MM.1S (cell line): ENCODE results near the gene CTSZ.

Experiments
- DNase-seq: peaks from one replicate; pipeline ENCODE4 v3.0.0-alpha.2; 2015
- H2AFZ ChIP-seq: fragments of 300-600 bp; sonication (generic); 2 replicates; pipeline ENCODE4 v1.6.0; 2016; ENCODE audit warnings: antibody characterized with exemption, low read length
- H3F3A ChIP-seq: fragments of 300-600 bp; sonication (generic); 2 replicates; pipeline ENCODE4 v1.6.1; 2016; ENCODE audit warnings: mild to moderate bottlenecking, antibody characterized with exemption, low read length, moderate library complexity, mixed read lengths; ENCODE audit not compliant: insufficient read depth
- H3K27ac ChIP-seq: fragments of 300-600 bp; sonication (generic); 2 replicates; pipeline ENCODE4 v1.5.1; 2016; ENCODE audit warnings: mild to moderate bottlenecking, low read length
- H3K27me3 ChIP-seq: fragments of 300-600 bp; sonication (generic); replicated peaks from 2 replicates; pipeline ENCODE4 v1.6.0; 2016; ENCODE audit warnings: low read length; ENCODE audit not compliant: insufficient read depth
- H3K36me3 ChIP-seq: fragments of 300-600 bp; sonication (generic); replicated peaks from 2 replicates; pipeline ENCODE4 v1.6.1; 2016; ENCODE audit warnings: mild to moderate bottlenecking, low read length, mixed read lengths; ENCODE audit not compliant: insufficient read depth
- H3K4me1 ChIP-seq: fragments of 300-600 bp; sonication (generic); 2 replicates; pipeline ENCODE4 v1.6.1; 2016; ENCODE audit warnings: low read length, mixed read lengths
- H3K4me2 ChIP-seq: fragments of 300-600 bp; sonication (generic); 2 replicates; pipeline ENCODE4 v1.6.0; 2016; ENCODE audit warnings: low read depth, low read length
- H3K4me3 ChIP-seq: fragments of 300-600 bp; sonication (generic); 2 replicates; pipeline ENCODE4 v1.5.1; 2016; ENCODE audit warnings: low read length, mixed read lengths
- H3K79me2 ChIP-seq: fragments of 300-600 bp; sonication (generic); 2 replicates; pipeline ENCODE4 v1.6.1; 2016; ENCODE audit warnings: mixed run types, low read length, mixed read lengths
- H3K9ac ChIP-seq: fragments of 300-600 bp; sonication (generic); 2 replicates; pipeline ENCODE4 v1.6.1; 2016; ENCODE audit warnings: low read length, mixed read lengths
- H3K9me2 ChIP-seq: fragments of 300-600 bp; sonication (generic); replicated peaks from 2 replicates; pipeline ENCODE4 v1.6.1; 2016; ENCODE audit warnings: mild to moderate bottlenecking, low read length, mixed read lengths; ENCODE audit not compliant: insufficient read depth
- H3K9me3 ChIP-seq: fragments of 300-600 bp; sonication (generic); replicated peaks from 2 replicates; pipeline ENCODE4 v1.6.1; 2016; ENCODE audit warnings: mild to moderate bottlenecking, low read length, mixed read lengths; ENCODE audit not compliant: insufficient read depth
- H4K20me1 ChIP-seq: fragments of 300-600 bp; sonication (generic); 2 replicates; pipeline ENCODE4 v1.6.1; 2016; ENCODE audit warnings: mild to moderate bottlenecking, low read length, moderate library complexity, mixed read lengths; ENCODE audit not compliant: insufficient read depth
- CTCF ChIP-seq: fragments of 300-600 bp; sonication (generic); IDR thresholded peaks from 2 replicates; pipeline ENCODE4 v1.5.1; 2016; ENCODE audit warnings: antibody characterized with exemption, low read length, mixed read lengths
- EZH2 ChIP-seq: fragments of 300-600 bp; sonication (generic); optimal IDR thresholded peaks from 2 replicates; pipeline ENCODE3; 2017; ENCODE audit warnings: low read depth, mild to moderate bottlenecking, antibody characterized with exemption, low read length, mixed read lengths
- EZH2phosphoT487 ChIP-seq: fragments of 300-600 bp; sonication (generic); IDR thresholded peaks from 2 replicates; pipeline ENCODE4 v1.6.1; 2018; ENCODE audit warnings: antibody characterized with exemption, low read length

Gene CTSZ

DNA sequence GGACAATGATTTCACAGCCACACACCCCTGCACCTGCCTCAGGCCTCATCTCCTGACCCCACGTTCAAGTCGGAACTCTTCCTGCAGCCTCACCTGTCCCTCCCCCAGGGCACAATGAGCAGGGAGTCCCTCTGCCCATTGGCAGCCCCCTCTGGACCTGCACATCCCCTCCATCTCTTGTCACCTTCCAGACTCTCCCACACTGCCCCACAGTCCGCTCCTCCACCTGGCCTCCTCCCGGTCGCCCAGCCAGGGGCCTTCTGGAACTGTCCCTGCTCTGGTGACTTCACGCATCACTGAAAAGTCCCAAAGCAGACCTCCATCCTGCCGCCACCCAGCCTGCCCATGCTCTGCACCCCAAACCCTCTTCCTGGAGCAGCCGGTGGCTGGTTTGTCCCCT is 4.7 kb downstream of the CTSZ start:
- H3K4me2 ChIP-seq = no peak overlapping the region

DNA sequence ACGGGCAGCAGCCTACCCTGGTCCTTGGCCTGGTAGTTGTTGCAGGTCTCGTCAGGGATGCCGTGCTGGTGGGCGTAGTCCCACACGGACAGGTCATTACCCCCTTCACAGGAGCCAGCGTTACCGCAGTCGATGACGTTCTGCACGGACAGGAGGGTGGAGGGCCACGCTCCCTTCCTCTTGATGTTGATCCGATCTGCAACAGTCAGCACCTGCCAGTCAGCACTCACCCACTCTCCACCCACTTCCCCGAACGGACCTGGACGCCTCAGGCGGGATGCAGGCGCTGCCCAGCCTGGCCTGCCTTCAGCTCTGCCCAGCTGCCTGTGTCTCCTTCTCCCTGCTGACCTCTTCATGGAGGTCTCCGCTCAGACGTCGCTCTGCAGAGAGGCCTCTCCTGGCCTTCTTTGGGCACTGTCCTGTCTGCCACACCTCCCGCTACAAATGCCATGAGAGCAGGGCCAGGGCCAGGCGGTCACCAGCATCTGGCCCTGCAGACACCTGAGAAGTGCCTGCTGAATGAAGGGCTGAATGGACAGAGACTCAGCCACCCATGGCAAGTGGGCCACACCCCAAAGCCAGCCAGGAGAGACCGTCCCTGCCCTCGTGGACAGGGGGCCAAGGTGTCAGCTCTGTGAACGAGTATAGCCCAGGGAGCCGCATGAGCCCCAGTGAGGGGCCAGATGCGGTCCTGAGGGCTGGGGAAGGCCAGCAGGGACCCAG is 5.4 kb downstream of the CTSZ start:
- H3K9ac ChIP-seq = no peak overlapping the region
- H3K79me2 ChIP-seq = no peaks in the 10 kb centered on the region

More for the DNA sequence above, 4.7 kb downstream of the CTSZ start:
- H3K79me2 ChIP-seq = no peaks in the 10 kb centered on the region
- H3K4me3 ChIP-seq = no peak overlapping the region
- H2AFZ ChIP-seq = no peak overlapping the region
- H3K27me3 ChIP-seq = no peaks in the 10 kb centered on the region
- no peaks in the 10 kb centered on the region for H4K20me1 ChIP-seq
- no peak overlapping the region for H3K27ac ChIP-seq
- peaks cover 23% of the 10 kb centered on the region for H3F3A ChIP-seq
- H3K9ac ChIP-seq = no peak overlapping the region
- no peaks in the 10 kb centered on the region for H3K9me3 ChIP-seq
- no peak for DNase-seq
- H3K36me3 ChIP-seq = no peaks in the 10 kb centered on the region
- TF ChIP-seq EZH2 (no peak), CTCF (no peak), EZH2phosphoT487 (no peak)
- H3K9me2 ChIP-seq = no peaks in the 10 kb centered on the region
- H3K4me1 ChIP-seq = peaks cover 30% of the 10 kb centered on the region

DNA sequence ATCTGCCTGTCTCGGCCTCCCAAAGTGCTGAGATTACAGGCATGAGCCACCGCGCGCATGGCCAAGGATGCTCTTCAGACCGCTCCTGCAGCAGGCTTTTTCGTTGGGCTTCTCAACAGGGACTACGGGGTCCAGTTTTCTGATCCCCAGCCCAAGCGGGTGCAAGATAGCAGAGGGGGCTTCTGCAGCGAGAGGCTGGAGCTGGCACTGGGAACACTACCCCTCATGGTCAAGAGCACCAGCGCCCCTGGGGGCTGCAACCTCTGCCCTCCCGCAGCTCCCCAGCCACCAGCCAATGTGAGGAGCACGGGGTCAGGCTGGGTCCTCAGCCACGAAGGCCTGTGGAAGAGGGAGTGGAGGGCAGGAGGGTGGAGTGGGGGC is 6.0 kb downstream of the CTSZ start:
- Histone ChIP-seq H3K9me2 (no peaks in the 10 kb centered on the region), H3K9me3 (no peaks in the 10 kb centered on the region), H2AFZ (no peak overlapping the region), H4K20me1 (no peaks in the 10 kb centered on the region), H3K4me2 (no peak overlapping the region), H3K4me3 (no peak overlapping the region), H3F3A (peaks cover 21% of the 10 kb centered on the region), H3K27ac (no peak overlapping the region), H3K27me3 (no peaks in the 10 kb centered on the region), H3K9ac (no peak overlapping the region), H3K36me3 (no peaks in the 10 kb centered on the region), H3K79me2 (no peaks in the 10 kb centered on the region), H3K4me1 (peaks cover 23% of the 10 kb centered on the region)
- DNase-seq = no peak
- TF ChIP-seq EZH2 (no peak), EZH2phosphoT487 (no peak), CTCF (no peak)

More for the DNA sequence above, 5.4 kb downstream of the CTSZ start:
- Histone ChIP-seq H3K27ac (no peak overlapping the region), H3K4me2 (no peak overlapping the region), H2AFZ (no peak overlapping the region), H3K36me3 (no peaks in the 10 kb centered on the region), H3K4me3 (no peak overlapping the region), H3K4me1 (peaks cover 29% of the 10 kb centered on the region), H3F3A (peaks cover 23% of the 10 kb centered on the region), H3K27me3 (no peaks in the 10 kb centered on the region), H3K9me3 (no peaks in the 10 kb centered on the region), H3K9me2 (no peaks in the 10 kb centered on the region), H4K20me1 (no peaks in the 10 kb centered on the region)
- TF ChIP-seq EZH2 = no peak
- TF ChIP-seq EZH2phosphoT487 = no peak
- no peak for TF ChIP-seq CTCF
- no peak for DNase-seq
